H9 (cell line): ENCODE measurements around the gene KCNH5. TPM values are rescaled to one million over a fixed set of nuclear protein-coding genes. Genes with fewer than 3 reads are reported as not detected.

ENCODE experiments used
- DNase-seq: peaks from one replicate; pipeline ENCODE4 v3.0.0-alpha.2; 2017
- H2AFZ ChIP-seq: one replicate; pipeline ENCODE4 v1.6.1; 2013; ENCODE audit warnings: mild to moderate bottlenecking, low read length, control low read depth, moderate library complexity
- H2AK5ac ChIP-seq: 2 replicates; pipeline ENCODE4 v1.6.1; 2013; ENCODE audit warnings: low read length, control low read depth, mixed read lengths; ENCODE audit not compliant: insufficient read length
- H2BK120ac ChIP-seq: one replicate; pipeline ENCODE4 v1.6.1; 2013; ENCODE audit warnings: low read depth, mild to moderate bottlenecking, low read length, control low read depth, inconsistent platforms; ENCODE audit not compliant: poor library complexity, severe bottlenecking
- H2BK12ac ChIP-seq: 2 replicates; pipeline ENCODE4 v1.6.1; 2013; ENCODE audit warnings: low read length, control low read depth, mixed read lengths, low read depth; ENCODE audit not compliant: insufficient read length
- H2BK15ac ChIP-seq: 2 replicates; pipeline ENCODE4 v1.6.1; 2013; ENCODE audit warnings: low read depth, low read length, control low read depth
- H2BK20ac ChIP-seq: one replicate; pipeline ENCODE4 v1.6.1; 2013; ENCODE audit warnings: low read depth, mild to moderate bottlenecking, low read length, control low read depth, inconsistent platforms; ENCODE audit not compliant: poor library complexity, severe bottlenecking
- H2BK5ac ChIP-seq: 2 replicates; pipeline ENCODE4 v1.6.1; 2013; ENCODE audit warnings: low read length, control low read depth, mixed read lengths; ENCODE audit not compliant: insufficient read length
- H3K14ac ChIP-seq: 2 replicates; pipeline ENCODE4 v1.6.1; 2013; ENCODE audit warnings: low read length, control low read depth; ENCODE audit not compliant: insufficient read depth
- H3K18ac ChIP-seq: 2 replicates; pipeline ENCODE4 v1.6.1; 2013; ENCODE audit warnings: low read depth, mild to moderate bottlenecking, mixed read lengths, low read length, control low read depth; ENCODE audit not compliant: insufficient read length
- H3K23ac ChIP-seq: 2 replicates; pipeline ENCODE4 v1.6.1; 2013; ENCODE audit warnings: low read length, control low read depth, mixed read lengths, low read depth; ENCODE audit not compliant: insufficient read length
- H3K23me2 ChIP-seq: 2 replicates; pipeline ENCODE4 v1.6.1; 2013; ENCODE audit warnings: low read depth, mild to moderate bottlenecking, mixed read lengths, low read length, control low read depth; ENCODE audit not compliant: insufficient read length, poor library complexity, severe bottlenecking
- H3K27ac ChIP-seq: 2 replicates; pipeline ENCODE4 v1.5.1; 2013; ENCODE audit warnings: low read length, control low read depth, mixed read lengths, low read depth; ENCODE audit not compliant: insufficient read length
- H3K27me3 ChIP-seq: 2 replicates; pipeline ENCODE4 v1.6.1; 2013; ENCODE audit warnings: low read length, control low read depth, inconsistent platforms; ENCODE audit not compliant: insufficient read depth
- H3K4ac ChIP-seq: 2 replicates; pipeline ENCODE4 v1.6.1; 2013; ENCODE audit warnings: low read depth, mild to moderate bottlenecking, control low read depth, inconsistent platforms, low read length, moderate library complexity
- H3K4me1 ChIP-seq: 2 replicates; pipeline ENCODE4 v1.6.1; 2013; ENCODE audit warnings: low read length, control low read depth, inconsistent platforms; ENCODE audit not compliant: insufficient read depth
- H3K4me2 ChIP-seq: 2 replicates; pipeline ENCODE4 v1.6.1; 2013; ENCODE audit warnings: low read length, control low read depth, mixed read lengths; ENCODE audit not compliant: insufficient read length, insufficient read depth
- H3K56ac ChIP-seq: 2 replicates; pipeline ENCODE4 v1.6.1; 2013; ENCODE audit warnings: low read depth, mild to moderate bottlenecking, mixed read lengths, low read length, control low read depth; ENCODE audit not compliant: insufficient read length
- H3K79me1 ChIP-seq: 2 replicates; pipeline ENCODE4 v1.6.1; 2013; ENCODE audit warnings: low read depth, mild to moderate bottlenecking, moderate library complexity, low read length, control low read depth, inconsistent platforms; ENCODE audit not compliant: insufficient read depth, poor library complexity, severe bottlenecking
- H3K79me2 ChIP-seq: 2 replicates; pipeline ENCODE4 v1.6.1; 2013; ENCODE audit warnings: low read length, control low read depth, inconsistent platforms; ENCODE audit not compliant: insufficient read depth
- H3K9ac ChIP-seq: 2 replicates; pipeline ENCODE4 v1.6.1; 2013; ENCODE audit warnings: low read length, control low read depth, mixed read lengths; ENCODE audit not compliant: insufficient read length; ENCODE audit errors: extremely low read depth
- H3K9me3 ChIP-seq: one replicate; pipeline ENCODE4 v1.6.1; 2013; ENCODE audit warnings: low read depth, low read length, inconsistent platforms; ENCODE audit not compliant: control insufficient read depth
- H3T11ph ChIP-seq: one replicate; pipeline ENCODE4 v1.6.1; 2013; ENCODE audit warnings: mild to moderate bottlenecking, low read length, control low read depth, inconsistent platforms
- H4K20me1 ChIP-seq: one replicate; pipeline ENCODE4 v1.6.1; 2013; ENCODE audit not compliant: control insufficient read depth, insufficient read length, insufficient read depth
- H4K5ac ChIP-seq: 2 replicates; pipeline ENCODE4 v1.6.1; 2013; ENCODE audit warnings: low read depth, mild to moderate bottlenecking, mixed read lengths, low read length, control low read depth; ENCODE audit not compliant: insufficient read length
- H4K8ac ChIP-seq: replicated peaks from 2 replicates; pipeline ENCODE4 v1.6.1; 2013; ENCODE audit warnings: low read length, control low read depth, mixed read lengths, low read depth; ENCODE audit not compliant: insufficient read length
- H4K91ac ChIP-seq: 2 replicates; pipeline ENCODE4 v1.6.1; 2013; ENCODE audit warnings: low read depth, mild to moderate bottlenecking, moderate library complexity, mixed read lengths, low read length, control low read depth; ENCODE audit not compliant: insufficient read length
- H3K27ac Mint-ChIP-seq, 3 experiments: 2 replicates in 2 of 3; 3 replicates in 1 of 3; pipeline ENCODE4 v1.8.0; 2020 to 2021; ENCODE audit warnings: mixed read lengths in 3 of 3, mild to moderate bottlenecking in 1 of 3, moderate library complexity in 1 of 3
- H3K27me3 Mint-ChIP-seq: 2 replicates; pipeline ENCODE4 v1.8.0; 2021; ENCODE audit warnings: low read depth, mild to moderate bottlenecking, moderate library complexity, mixed read lengths
- H3K36me3 Mint-ChIP-seq, 3 experiments: 2 replicates in 2 of 3; 3 replicates in 1 of 3; pipeline ENCODE4 v1.8.0; 2020 to 2021; ENCODE audit warnings: low read depth in 3 of 3, mixed read lengths in 3 of 3; ENCODE audit not compliant: insufficient read depth in 1 of 3
- H3K4me1 Mint-ChIP-seq, 2 experiments: 2 replicates each; pipeline ENCODE4 v1.8.0; 2020; ENCODE audit warnings: mixed read lengths in 2 of 2
- H3K4me3 Mint-ChIP-seq, 2 experiments: 2 replicates in 1 of 2; 3 replicates in 1 of 2; pipeline ENCODE4 v1.8.0; 2020 to 2021; ENCODE audit warnings: mild to moderate bottlenecking in 2 of 2, mixed read lengths in 2 of 2, moderate library complexity in 1 of 2
- H3K9me3 Mint-ChIP-seq, 2 experiments: 2 replicates in 1 of 2; 3 replicates in 1 of 2; pipeline ENCODE4 v1.8.0; 2020; ENCODE audit warnings: mild to moderate bottlenecking in 2 of 2, mixed read lengths in 2 of 2, moderate library complexity in 1 of 2
- WGBS: extraction: QIAGEN DNeasy Blood & Tissue Kit; methylation state at CpG from one replicate; pipeline ENCODE4 v1.1.7; 2013; ENCODE audit warnings: missing lambda C conversion rate, low lambda C conversion rate, mixed read lengths; ENCODE audit not compliant: insufficient read length; ENCODE audit errors: extremely low coverage; 5-methylcytosine and 5-hydroxymethylcytosine counted together
- total RNA-seq: library from RNA; stranded (reverse); gene quantifications from 2 replicates; pipeline ENCODE4 v1.2.1, GENCODE V29; 2021
- TF ChIP-seq, protein P1 (sequence below): fragments of 200-600 bp; sonication (generic); conservative IDR thresholded peaks from 3 replicates; pipeline ENCODE4 v1.8.0; 2021; ENCODE audit warnings: antibody characterized with exemption, mild to moderate bottlenecking

Gene KCNH5
- total RNA-seq, 1 experiment from 2014 or later = 0.42 TPM

DNA sequence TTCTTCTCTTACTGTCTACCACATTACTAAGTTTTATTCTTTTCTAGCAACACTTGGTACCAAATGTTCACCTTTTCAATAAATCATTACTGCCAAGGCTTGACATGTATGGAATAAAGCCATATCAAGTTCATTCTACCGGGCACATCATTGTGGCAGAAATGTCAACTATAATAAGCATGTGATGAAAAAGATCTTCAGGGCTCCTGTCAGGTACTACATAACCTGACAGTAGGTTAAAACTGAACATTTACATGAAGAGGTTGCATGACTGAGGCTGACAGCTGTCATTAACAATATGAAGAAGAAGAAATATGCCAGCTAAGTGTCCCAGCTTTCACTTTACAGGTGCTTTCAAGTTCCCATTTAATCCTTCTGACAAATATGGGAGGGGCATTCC, 178.9 kb downstream of the KCNH5 start:
- no peak overlapping the region for H2AK5ac ChIP-seq
- Mint-ChIP-seq H3K4me1 (peaks cover 8 to 15% of the 10 kb centered on the region in 2 experiments), H3K4me3 (no peak overlapping the region), H3K27ac (no peak overlapping the region), H3K36me3 (no peaks in the 10 kb centered on the region; a peak in 3 of 7 replicates), H3K27me3 (no peaks in the 10 kb centered on the region), H3K9me3 (peaks cover 2 to 7% of the 10 kb centered on the region in 2 experiments; a peak in 3 of 5 replicates)
- no peak overlapping the region for H3K56ac ChIP-seq
- H3K79me2 ChIP-seq = no peaks in the 10 kb centered on the region
- no peak overlapping the region for H3K23ac ChIP-seq
- peaks cover 4% of the 10 kb centered on the region; the same call in 1 of the 2 replicates for H3K4me1 ChIP-seq
- no peak overlapping the region for H4K5ac ChIP-seq
- no peak overlapping the region for H3K9ac ChIP-seq
- H4K8ac ChIP-seq = no peak overlapping the region
- H2BK15ac ChIP-seq = no peak overlapping the region
- no peak overlapping the region for H2BK12ac ChIP-seq
- H3K18ac ChIP-seq = no peak overlapping the region
- H2BK120ac ChIP-seq = no peak overlapping the region
- H4K91ac ChIP-seq = no peak overlapping the region
- H3K23me2 ChIP-seq = no peaks in the 10 kb centered on the region
- no peaks in the 10 kb centered on the region for H3K79me1 ChIP-seq
- no CpG with 5 or more reads among the region's 1 CpG for WGBS
- no peak overlapping the region for H2BK20ac ChIP-seq
- no peak overlapping the region for H3K27ac ChIP-seq
- H3K27me3 ChIP-seq = no peaks in the 10 kb centered on the region
- no peaks in the 10 kb centered on the region for H3K9me3 ChIP-seq
- H3T11ph ChIP-seq = no peak overlapping the region
- no peak overlapping the region for H3K4ac ChIP-seq
- H2AFZ ChIP-seq = no peak overlapping the region
- H3K4me2 ChIP-seq = no peak overlapping the region
- no peak overlapping the region for H3K14ac ChIP-seq
- H2BK5ac ChIP-seq = no peak overlapping the region
- no peak for DNase-seq
- TF ChIP-seq, protein P1, sequence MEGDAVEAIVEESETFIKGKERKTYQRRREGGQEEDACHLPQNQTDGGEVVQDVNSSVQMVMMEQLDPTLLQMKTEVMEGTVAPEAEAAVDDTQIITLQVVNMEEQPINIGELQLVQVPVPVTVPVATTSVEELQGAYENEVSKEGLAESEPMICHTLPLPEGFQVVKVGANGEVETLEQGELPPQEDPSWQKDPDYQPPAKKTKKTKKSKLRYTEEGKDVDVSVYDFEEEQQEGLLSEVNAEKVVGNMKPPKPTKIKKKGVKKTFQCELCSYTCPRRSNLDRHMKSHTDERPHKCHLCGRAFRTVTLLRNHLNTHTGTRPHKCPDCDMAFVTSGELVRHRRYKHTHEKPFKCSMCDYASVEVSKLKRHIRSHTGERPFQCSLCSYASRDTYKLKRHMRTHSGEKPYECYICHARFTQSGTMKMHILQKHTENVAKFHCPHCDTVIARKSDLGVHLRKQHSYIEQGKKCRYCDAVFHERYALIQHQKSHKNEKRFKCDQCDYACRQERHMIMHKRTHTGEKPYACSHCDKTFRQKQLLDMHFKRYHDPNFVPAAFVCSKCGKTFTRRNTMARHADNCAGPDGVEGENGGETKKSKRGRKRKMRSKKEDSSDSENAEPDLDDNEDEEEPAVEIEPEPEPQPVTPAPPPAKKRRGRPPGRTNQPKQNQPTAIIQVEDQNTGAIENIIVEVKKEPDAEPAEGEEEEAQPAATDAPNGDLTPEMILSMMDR = no peak
- H4K20me1 ChIP-seq = no peaks in the 10 kb centered on the region
